HG03575 (cell line): Measurements from ENCODE around the gene WDR82.

ENCODE experiments used
- ATAC-seq: cut with Tn5 transposase; IDR thresholded peaks from one replicate; pipeline ENCODE4 v1.9.1; 2021; ENCODE audit not compliant: unreplicated experiment, insufficient number of reproducible peaks, low FRiP score; ENCODE audit errors: extremely low read depth

The WDR82 gene

DNA sequence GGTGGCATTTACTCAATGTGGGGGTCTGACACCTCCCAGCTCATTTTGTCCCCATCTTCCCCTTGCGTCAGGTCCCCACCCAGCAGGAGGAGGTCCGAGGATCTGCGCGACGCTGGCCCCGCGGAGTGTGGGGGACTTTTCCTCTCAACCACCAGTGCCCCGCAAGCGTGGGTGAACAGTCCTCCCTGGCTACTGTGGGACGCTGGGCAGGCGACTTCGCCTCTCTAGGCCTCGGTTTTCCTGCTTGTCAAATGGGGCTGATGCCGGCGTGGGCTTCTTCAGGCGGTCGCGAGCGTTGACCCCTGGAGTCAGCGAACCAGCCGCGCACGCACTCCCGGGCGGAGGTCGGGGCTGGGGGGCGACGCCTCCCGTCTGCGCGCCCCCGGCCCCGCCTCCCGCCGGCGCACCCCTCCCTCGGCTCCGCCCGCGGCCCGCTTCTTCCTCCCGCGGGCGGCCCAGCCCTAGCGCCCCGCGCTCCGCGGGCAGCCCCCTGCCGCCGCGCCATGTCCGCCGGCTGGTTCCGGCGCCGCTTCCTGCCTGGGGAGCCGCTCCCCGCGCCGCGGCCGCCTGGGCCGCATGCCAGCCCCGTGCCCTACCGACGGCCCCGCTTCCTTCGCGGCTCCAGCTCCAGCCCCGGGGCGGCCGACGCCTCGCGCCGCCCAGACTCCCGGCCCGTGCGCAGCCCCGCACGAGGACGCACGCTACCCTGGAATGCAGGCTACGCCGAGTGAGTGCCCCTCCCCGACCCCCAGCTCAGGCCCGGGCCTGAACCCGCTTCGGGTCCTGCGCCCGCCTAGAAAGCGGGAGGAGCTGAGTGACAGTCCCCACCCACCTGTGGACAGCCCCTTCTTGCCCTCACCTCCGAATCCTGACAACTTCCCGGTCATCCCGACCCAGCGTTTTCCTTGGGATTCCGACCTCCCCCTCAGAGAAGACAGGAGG, 32.9 kb downstream of the WDR82 start, which contains the start of gene PPM1M:
Gene PPM1M, plus strand, starts transcription at position 438 of the 942 bp plus-strand sequence. Its CDS starts 66 bp downstream, at position 504.
- no peak for ATAC-seq

GRCh38 chr3:52243791-52244628, 34.4 kb downstream of the WDR82 start:
- ATAC-seq, result no peak

- ATAC-seq, result no peak
Observed at GRCh38 chr3:52242039-52242438, 36.4 kb downstream of the WDR82 start.

GRCh38 chr3:52240886-52241370, 37.5 kb downstream of the WDR82 start:
- ATAC-seq, result no peak

GRCh38 chr3:52240059-52240885, 38.2 kb downstream of the WDR82 start:
- ATAC-seq, result no peak

- ATAC-seq, result no peak
Observed at GRCh38 chr3:52238761-52239701, 39.4 kb downstream of the WDR82 start, which contains the start of gene TWF2. Gene TWF2, minus strand, starts transcription at chr3:52239158. Its CDS starts 142 bp downstream, at chr3:52239016.

DNA sequence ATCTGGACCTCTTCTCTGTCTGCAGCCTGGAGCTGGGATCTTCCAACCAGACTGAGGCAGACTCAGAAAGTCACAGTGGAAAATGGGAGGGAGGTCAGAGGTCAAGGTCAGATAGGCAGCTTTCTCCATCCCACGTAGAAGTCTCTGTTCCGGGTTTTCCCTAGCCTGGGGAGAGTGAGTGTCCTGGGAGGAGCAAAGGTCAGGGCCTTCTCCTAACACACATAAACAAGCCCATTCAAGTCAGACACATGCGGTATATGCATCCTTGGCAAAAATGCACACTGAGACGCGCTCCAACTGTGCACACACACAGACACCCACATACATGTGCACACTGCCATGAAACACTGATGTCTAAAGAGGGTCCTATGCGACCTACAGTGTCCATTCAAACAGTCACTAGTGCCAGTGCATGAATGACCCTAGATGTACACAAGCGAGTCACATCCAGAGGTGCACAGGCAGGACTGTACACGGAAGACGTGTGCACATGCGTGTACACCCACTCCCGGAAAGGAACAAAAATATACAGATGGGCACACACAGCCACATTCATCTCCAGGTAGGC, 40.2 kb downstream of the WDR82 start:
- no peak for ATAC-seq

- no peak for ATAC-seq
Observed at GRCh38 chr3:52237657-52238172, 40.7 kb downstream of the WDR82 start.

- ATAC-seq, result no peak
Observed at GRCh38 chr3:52237006-52237656, 41.3 kb downstream of the WDR82 start.

DNA sequence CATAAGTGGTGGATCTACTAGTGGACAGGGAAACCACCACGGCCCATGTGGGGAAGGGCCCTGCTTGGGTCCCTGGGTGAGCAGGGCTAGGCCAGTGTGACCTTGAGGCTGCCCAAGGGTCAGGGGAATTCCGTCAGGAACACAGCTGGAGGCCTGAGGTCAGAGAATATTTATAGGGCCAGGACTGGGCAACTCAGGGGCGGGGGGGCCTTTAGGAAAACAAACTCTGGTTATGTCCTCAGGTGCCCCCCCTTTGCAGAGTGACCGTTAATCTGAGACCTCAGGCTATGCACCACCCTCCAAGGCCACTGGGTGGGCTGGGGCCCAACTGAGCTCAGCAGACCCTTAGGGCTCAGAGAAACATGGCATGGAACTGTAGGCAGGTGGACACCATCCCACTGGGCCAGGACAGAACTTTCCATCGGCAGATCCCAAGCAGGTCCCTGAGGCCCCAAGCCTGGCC, 42.0 kb downstream of the WDR82 start:
- no peak for ATAC-seq

- no peak for ATAC-seq
Observed at GRCh38 chr3:52234516-52235447, 43.7 kb downstream of the WDR82 start.

GRCh38 chr3:52233968-52234367, 44.5 kb downstream of the WDR82 start:
- no peak for ATAC-seq

DNA sequence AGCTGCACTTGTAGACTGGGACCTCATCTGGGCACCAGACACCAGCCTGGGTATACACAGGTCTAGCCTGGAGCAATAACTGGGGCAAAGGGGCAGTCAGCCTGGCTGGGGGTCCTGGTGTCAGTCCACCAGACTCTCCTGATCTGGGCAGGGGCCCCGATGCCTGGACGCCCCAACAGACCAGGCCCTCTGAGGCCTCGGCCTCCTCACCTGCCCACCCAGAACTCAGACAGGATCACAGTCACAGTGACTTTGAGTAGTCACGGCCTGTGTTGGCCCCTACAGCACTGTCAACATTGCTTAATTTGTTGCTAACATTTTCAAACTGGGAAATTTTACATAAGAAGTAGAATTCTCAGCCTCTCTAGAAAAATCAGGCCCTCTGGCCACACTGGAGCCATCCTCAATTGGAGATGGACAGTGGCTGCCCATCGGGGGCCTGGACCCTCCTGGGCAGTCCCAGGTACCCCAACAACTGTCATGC, 45.3 kb downstream of the WDR82 start:
- ATAC-seq, result no peak

- ATAC-seq, result no peak
Observed at GRCh38 chr3:52232279-52233107, 46.0 kb downstream of the WDR82 start.
